Esophagus muscularis mucosa (tissue), 4 donors: ENCODE data around the gene KDM7A. TPM values are rescaled to one million over a fixed set of nuclear protein-coding genes. Genes with fewer than 3 reads are reported as not detected.

Experiments
- DNase-seq: peaks from one replicate; pipeline ENCODE4 v3.0.0-alpha.2; 2017; ENCODE audit errors: extremely low spot score
- H3K27ac ChIP-seq, 4 donors: fragments of 200-600 bp; sonication (generic); replicated peaks in 1 of 4; 1 replicate in 3 of 4; 2 replicates in 1 of 4; pipeline ENCODE4 v1.5.1; 2016 to 2019; ENCODE audit warnings: mild to moderate bottlenecking in 1 of 4
- H3K27me3 ChIP-seq, 4 donors: fragments of 200-600 bp; sonication (generic); one replicate each; pipeline versions ENCODE4 v1.5.1 to v1.6.0; 2016 to 2019
- H3K36me3 ChIP-seq, 4 donors: fragments of 200-600 bp; sonication (generic); one replicate each; pipeline ENCODE4 v1.5.1; 2016 to 2019
- H3K4me1 ChIP-seq, 4 donors: fragments of 200-600 bp; sonication (generic); one replicate each; pipeline ENCODE4 v1.5.1; 2016 to 2019
- H3K4me3 ChIP-seq, 4 donors: fragments of 200-600 bp; sonication (generic); 1 replicate in 2 of 4; 2 replicates in 2 of 4; pipeline ENCODE4 v1.5.1; 2016 to 2019; ENCODE audit warnings: mild to moderate bottlenecking in 4 of 4, moderate library complexity in 1 of 4
- H3K9me3 ChIP-seq, 4 donors: fragments of 200-600 bp; sonication (generic); 1 replicate in 3 of 4; 2 replicates in 1 of 4; pipeline ENCODE4 v1.5.1; 2016 to 2019
- EP300 ChIP-seq: sonication (generic); formaldehyde crosslinking; IDR thresholded peaks from one replicate; pipeline ENCODE4 v1.6.1; 2017; ENCODE audit warnings: antibody characterized with exemption
- POLR2A ChIP-seq: fragments of 450-650 bp; IDR thresholded peaks from one replicate; pipeline ENCODE4 v1.6.1; 2017; ENCODE audit warnings: antibody characterized with exemption, moderate library complexity, mild to moderate bottlenecking, low read depth
- POLR2AphosphoS5 ChIP-seq, 2 donors: sonication (generic); formaldehyde crosslinking; IDR thresholded peaks; one replicate each; pipeline ENCODE4 v1.6.1; 2017; ENCODE audit warnings: antibody characterized with exemption in 2 of 2
- WGBS: methylation state at CpG from one replicate; pipeline ENCODE4 v1.1.5; 2018; 5-methylcytosine and 5-hydroxymethylcytosine counted together
- intact Hi-C: fragments of 100-400 bp; cut with DNase I; formaldehyde crosslinking; loops from one replicate; pipeline ENCODE4 v1.15.1; 2023
- total RNA-seq, 4 donors: library from RNA; depleted of rRNA; stranded (reverse); fragments of >200 nt; gene quantifications; one replicate each; pipeline versions ENCODE4 v1.1.0 to v1.2.1, GENCODE V29; 2016
- TF ChIP-seq, protein P1 (sequence below), 3 experiments: fragments of 200-600 bp in 2 of 3; fragments of 450-650 bp in 1 of 3; sonication (generic) in 2 of 3; IDR thresholded peaks; one replicate each; pipeline ENCODE4 v1.5.1; 2017 to 2019; ENCODE audit warnings: antibody characterized with exemption in 3 of 3, mild to moderate bottlenecking in 2 of 3, moderate library complexity in 1 of 3

The KDM7A gene
- 10 to 100 TPM; 13.5 to 23.7 (median 19.5) TPM for total RNA-seq

DNA sequence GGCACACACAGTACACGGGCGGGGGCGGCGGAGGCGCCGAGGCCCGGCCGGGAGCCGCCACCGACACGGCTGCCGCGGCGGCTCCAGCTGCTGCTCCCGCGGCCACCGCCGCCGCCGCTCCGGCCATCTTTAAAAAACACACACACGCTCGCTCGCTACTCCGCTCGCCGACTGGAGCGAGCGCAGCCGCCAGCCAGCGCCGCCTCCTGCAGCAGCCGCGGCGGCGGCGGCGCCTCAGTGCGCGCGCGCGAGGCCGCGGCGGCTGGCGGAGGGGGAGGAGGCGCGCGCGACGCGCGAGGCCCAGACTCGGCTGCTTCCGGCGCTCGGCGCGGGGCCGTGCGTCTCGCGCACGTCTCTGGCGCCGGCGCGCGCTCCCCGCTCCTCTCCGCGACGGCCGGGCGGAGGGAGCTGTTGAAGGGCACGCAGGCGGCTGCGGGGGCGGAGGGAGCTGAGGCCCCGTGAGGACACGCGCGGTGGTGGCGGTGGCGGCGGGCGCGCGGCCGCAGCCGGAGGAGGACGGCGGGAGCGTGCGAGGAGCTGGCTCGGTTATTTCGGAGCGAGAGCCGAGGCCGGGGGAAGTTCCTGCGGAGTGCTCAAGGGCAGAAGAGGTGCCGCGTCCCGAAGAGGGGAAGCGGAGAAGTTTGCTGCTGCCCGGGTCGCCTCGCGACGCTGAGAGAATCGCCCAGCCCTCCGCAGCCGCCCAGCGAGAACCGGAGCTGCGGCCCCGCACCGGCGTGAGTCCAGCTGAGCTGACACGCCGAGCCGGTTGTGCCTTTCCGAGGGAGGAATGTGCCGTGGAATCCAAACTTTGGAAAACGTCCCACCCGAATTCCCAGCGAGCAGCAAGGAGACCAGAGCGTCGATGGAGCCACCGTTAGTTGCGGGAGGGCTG, at the start of gene KDM7A:
Gene KDM7A, minus strand, starts transcription at position 173 of the 892 bp plus-strand sequence. Its CDS starts 46 bp downstream, at position 127.
- WGBS, result under 1% methylated on average over 52 of the region's 132 CpGs
- H3K4me3 ChIP-seq, result peak within 1 kb of the TSS; percentile 95 to 98 (median 96)
- H3K27me3 ChIP-seq, result peaks cover 0 to 3% (median 0%) of the 10 kb centered on the region in 4 donors
- no peaks in the 10 kb centered on the region for H3K9me3 ChIP-seq
- peak within 1 kb of the TSS; percentile 99 to 100 (median 100) for H3K27ac ChIP-seq
- TF ChIP-seq POLR2A (peak; percentile 14), POLR2AphosphoS5 (IDR thresholded peaks at IDR 0.05) (peak; percentile 53 to 78), EP300 (no peak)
- peak; percentile 96 for DNase-seq
- intact Hi-C loops, result loop anchor here (5.0 kb wide), 1 partner anchor 55 kb away; no protein-coding TSS in a partner anchor
- H3K36me3 ChIP-seq, result no peaks in the 10 kb centered on the region
- H3K4me1 ChIP-seq, result peaks cover 23 to 37% (median 29%) of the 10 kb centered on the region in 4 donors

GRCh38 chr7:140225562-140226249, 48.9 kb upstream of the KDM7A start:
- Histone ChIP-seq H3K4me3 (no peak overlapping the region), H3K27ac (no peak overlapping the region), H3K27me3 (peaks cover 0 to 22% (median 2%) of the 10 kb centered on the region in 4 donors), H3K9me3 (no peaks in the 10 kb centered on the region), H3K4me1 (peaks cover 8 to 13% (median 12%) of the 10 kb centered on the region in 4 donors), H3K36me3 (no peaks in the 10 kb centered on the region)
- DNase-seq, result no peak
- TF ChIP-seq POLR2A (no peak), EP300 (no peak), POLR2AphosphoS5 (IDR thresholded peaks at IDR 0.05) (no peak)
- TF ChIP-seq, protein P1, sequence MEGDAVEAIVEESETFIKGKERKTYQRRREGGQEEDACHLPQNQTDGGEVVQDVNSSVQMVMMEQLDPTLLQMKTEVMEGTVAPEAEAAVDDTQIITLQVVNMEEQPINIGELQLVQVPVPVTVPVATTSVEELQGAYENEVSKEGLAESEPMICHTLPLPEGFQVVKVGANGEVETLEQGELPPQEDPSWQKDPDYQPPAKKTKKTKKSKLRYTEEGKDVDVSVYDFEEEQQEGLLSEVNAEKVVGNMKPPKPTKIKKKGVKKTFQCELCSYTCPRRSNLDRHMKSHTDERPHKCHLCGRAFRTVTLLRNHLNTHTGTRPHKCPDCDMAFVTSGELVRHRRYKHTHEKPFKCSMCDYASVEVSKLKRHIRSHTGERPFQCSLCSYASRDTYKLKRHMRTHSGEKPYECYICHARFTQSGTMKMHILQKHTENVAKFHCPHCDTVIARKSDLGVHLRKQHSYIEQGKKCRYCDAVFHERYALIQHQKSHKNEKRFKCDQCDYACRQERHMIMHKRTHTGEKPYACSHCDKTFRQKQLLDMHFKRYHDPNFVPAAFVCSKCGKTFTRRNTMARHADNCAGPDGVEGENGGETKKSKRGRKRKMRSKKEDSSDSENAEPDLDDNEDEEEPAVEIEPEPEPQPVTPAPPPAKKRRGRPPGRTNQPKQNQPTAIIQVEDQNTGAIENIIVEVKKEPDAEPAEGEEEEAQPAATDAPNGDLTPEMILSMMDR (IDR thresholded peaks at IDR 0.05), result no peak
- WGBS, result 65% methylated on average over 5 of the region's 5 CpGs
- intact Hi-C loops, result no loop called here

DNA sequence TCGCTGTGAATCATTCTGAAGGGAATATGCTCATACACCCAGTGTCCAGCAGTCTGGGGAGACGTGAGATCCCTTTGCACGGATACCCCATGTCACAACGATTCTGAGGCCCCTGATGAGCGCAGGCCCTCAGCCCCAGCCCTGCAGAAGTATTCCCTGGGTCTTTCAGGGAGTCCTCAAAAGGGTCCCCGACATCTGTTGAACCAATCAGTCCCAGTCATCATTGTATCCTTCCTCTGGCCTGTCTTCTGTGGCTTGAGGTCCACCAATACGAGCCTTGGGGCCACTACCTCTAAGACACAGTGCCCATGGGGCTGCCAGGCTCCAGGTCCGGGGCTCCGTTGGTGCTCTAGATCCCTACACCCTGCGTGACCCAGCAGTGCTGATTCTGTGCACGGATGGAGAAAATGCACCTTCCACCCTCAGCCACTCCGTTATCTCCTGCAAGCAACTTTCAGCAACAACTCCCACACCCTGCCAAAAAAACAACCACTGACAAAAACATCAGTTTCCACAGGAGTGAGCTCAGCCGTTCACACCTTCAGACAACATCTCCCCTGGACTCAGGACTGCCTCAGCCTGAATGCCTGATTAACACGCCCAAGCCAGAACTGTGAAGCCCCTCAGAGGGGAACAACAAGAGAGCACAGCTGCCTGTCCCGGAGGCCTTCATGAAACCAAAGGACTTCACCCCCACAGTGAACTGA, 46.9 kb upstream of the KDM7A start:
- WGBS, result 84% methylated on average over 15 of the region's 15 CpGs
- intact Hi-C loops, result no loop called here
- TF ChIP-seq POLR2AphosphoS5 (IDR thresholded peaks at IDR 0.05), result no peak
- TF ChIP-seq, protein P1 (IDR thresholded peaks at IDR 0.05), result no peak
- no peak for TF ChIP-seq POLR2A
- no peak for TF ChIP-seq EP300

GRCh38 chr7:140222814-140223213, 46.0 kb upstream of the KDM7A start:
- Histone ChIP-seq H3K9me3 (no peaks in the 10 kb centered on the region), H3K27ac (no peak overlapping the region), H3K36me3 (no peaks in the 10 kb centered on the region), H3K4me1 (no peaks in the 10 kb centered on the region), H3K27me3 (peaks cover 0 to 6% (median 0%) of the 10 kb centered on the region in 4 donors), H3K4me3 (no peak overlapping the region)
- WGBS, result 91% methylated on average over 10 of the region's 10 CpGs
- DNase-seq, result no peak
- intact Hi-C loops, result no loop called here
- TF ChIP-seq POLR2AphosphoS5 (IDR thresholded peaks at IDR 0.05) (no peak), POLR2A (no peak)
- TF ChIP-seq, protein P1 (IDR thresholded peaks at IDR 0.05), result no peak

More for the DNA sequence above, 46.9 kb upstream of the KDM7A start:
- no peak overlapping the region for H3K27ac ChIP-seq
- H3K9me3 ChIP-seq, result no peaks in the 10 kb centered on the region
- no peaks in the 10 kb centered on the region for H3K36me3 ChIP-seq
- H3K4me3 ChIP-seq, result no peak overlapping the region
- peaks cover 0 to 6% (median 0%) of the 10 kb centered on the region in 4 donors for H3K27me3 ChIP-seq
- DNase-seq, result no peak
- H3K4me1 ChIP-seq, result no peaks in the 10 kb centered on the region
